ENCODE measurements around the gene NOX5.
A peak's percentile ranks its signal among the peaks of the same experiment; 100 is the strongest.

NOX5 gene

DNA sequence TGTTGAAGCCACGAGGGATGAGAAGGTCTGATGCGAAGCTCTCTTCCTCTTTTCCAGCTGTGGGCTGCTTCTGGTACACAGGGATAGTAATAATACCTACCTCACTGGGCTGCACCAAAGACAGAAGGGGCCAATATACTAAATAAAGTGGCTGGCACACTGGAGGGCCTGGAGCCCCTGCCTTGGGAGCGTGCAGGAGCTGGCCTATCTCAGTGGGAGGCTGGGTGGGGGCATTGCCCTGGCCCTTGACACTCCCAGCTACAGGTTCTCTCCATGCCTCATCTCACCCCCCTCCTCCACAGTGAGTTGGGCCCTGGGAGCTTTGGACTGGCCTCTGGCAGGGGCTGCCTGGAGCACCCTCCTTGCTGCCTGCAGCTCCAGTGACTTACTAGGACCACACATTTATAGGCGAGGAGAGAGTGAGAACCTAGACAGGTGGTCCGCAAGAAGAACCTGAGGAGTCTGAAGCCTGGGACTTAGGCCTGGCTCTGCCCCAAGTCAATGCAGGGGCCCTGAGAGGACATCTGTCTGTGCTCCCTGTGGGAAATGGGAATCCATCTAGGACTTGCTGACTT is 1.6 kb downstream of the NOX5 start:
- DNase-seq (ENCODE audit: low spot score in 2 of 2) = no peak
- in situ Hi-C loops (cut with MboI; ENCODE audit: low sequenced_read_pairs) = no loop called here

DNA sequence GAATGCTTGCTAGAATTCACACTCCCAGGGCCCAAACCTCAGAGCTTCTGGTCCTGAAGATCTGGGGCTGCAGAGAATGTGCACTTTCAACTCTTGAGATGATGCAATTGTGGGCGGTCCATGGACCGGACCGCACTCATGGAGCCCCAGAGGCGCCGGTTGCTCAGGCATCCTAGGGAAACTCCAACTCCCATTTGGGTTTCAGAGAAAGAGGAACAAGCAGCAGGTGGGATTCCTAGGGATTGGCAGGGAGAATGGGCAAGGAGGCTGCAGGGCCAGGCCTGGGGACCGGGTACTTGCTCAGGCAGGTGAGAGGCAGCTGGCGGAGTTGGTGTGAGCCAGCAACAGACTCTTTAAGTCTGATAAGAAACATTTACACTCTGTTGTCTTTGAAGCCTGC is 3.5 kb downstream of the NOX5 start:
- in situ Hi-C loops (cut with MboI; ENCODE audit: low sequenced_read_pairs) = no loop called here
- Histone ChIP-seq H3K27me3 (ENCODE audit: low read depth) (no peaks in the 10 kb centered on the region; the same call in 1 of the 2 replicates), H3K36me3 (replicated peaks) (no peaks in the 10 kb centered on the region), H3K4me3 (no peak overlapping the region), H3K9me3 (no peaks in the 10 kb centered on the region), H3K4me1 (no peaks in the 10 kb centered on the region)
- no peak for DNase-seq (ENCODE audit: low spot score in 2 of 2)

More for the DNA sequence above, 1.6 kb downstream of the NOX5 start:
- Histone ChIP-seq H3K27me3 (ENCODE audit: low read depth) (no peaks in the 10 kb centered on the region), H3K4me1 (no peaks in the 10 kb centered on the region), H3K4me3 (no peak overlapping the region), H3K9me3 (no peaks in the 10 kb centered on the region), H3K36me3 (replicated peaks) (no peaks in the 10 kb centered on the region)

DNA sequence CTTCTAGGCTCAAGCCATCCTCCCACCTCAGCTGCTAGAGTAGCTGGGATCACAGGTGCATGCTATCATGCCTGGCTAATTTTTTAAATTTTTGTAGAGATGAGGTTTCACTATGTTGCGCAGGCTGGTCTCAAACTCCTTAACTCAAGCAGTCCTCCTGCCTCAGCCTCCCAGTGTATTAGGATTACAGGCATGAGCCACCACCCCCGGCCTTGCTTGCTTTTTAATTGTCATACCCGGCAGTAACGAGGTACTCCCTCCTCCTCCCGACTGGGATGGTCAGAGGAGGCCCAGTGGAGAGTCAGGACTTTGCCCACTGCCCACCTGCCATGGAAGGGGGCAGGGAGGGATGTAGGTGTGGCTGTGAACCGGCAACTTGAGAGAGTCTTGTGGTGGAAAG is 4.5 kb downstream of the NOX5 start:
- Histone ChIP-seq H3K36me3 (replicated peaks) (no peaks in the 10 kb centered on the region), H3K27me3 (ENCODE audit: low read depth) (no peaks in the 10 kb centered on the region; the same call in 1 of the 2 replicates), H3K9me3 (no peaks in the 10 kb centered on the region), H3K4me1 (no peaks in the 10 kb centered on the region), H3K4me3 (no peak overlapping the region)
- no peak for DNase-seq (ENCODE audit: low spot score in 2 of 2)
- in situ Hi-C loops (cut with MboI; ENCODE audit: low sequenced_read_pairs) = no loop called here

DNA sequence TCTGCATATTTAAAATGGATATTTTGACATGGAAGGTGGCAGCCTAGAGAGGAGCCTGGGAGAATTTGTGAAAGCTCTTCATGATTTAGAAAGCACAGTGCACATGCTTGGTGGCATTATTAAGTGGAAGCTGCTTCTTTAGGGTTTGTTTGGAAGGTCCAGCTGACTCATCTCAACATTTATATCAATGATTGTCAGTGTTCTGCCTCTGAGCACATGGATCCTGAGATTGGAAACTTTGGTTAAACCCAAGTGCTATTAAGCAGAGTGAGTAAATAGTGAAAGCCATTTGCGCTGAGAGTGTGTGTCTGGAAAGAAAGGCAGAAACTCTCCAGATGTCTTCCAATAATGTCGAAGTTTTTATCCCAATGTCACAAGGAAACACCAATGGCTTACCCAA is 7.4 kb downstream of the NOX5 start:
- Histone ChIP-seq H3K27me3 (ENCODE audit: low read depth) (no peaks in the 10 kb centered on the region; the same call in 1 of the 2 replicates), H3K4me1 (no peaks in the 10 kb centered on the region), H3K9me3 (no peaks in the 10 kb centered on the region), H3K36me3 (replicated peaks) (no peaks in the 10 kb centered on the region), H3K4me3 (no peak overlapping the region)
- no peak for DNase-seq (ENCODE audit: low spot score in 2 of 2)
- in situ Hi-C loops (cut with MboI; ENCODE audit: low sequenced_read_pairs) = no loop called here

DNA sequence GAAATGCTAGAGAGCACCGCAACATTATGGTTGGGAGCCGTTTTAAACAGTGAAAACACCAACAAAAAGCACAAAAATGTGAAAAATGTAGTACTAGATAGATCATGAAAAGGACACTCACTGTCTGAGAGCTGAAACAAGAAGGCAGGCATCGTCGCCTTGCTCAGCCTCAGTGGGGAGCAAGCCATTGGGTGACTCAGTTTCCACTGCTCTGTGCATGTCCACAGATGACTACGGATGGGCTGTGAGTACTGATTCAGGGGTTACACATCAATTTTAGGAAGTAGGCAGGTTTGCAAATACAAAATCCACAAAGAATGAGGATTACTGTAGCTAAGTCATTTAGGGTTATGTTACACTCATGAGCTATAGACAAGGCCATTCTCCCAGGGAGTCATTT is 10.8 kb downstream of the NOX5 start:
- no peaks in the 10 kb centered on the region; the same call in 1 of the 2 replicates for H3K27me3 ChIP-seq (ENCODE audit: low read depth)
- no peak overlapping the region for H3K4me3 ChIP-seq
- H3K9me3 ChIP-seq = no peaks in the 10 kb centered on the region
- in situ Hi-C loops (cut with MboI; ENCODE audit: low sequenced_read_pairs) = no loop called here
- no peaks in the 10 kb centered on the region for H3K4me1 ChIP-seq
- H3K36me3 ChIP-seq (replicated peaks) = no peaks in the 10 kb centered on the region
- no peak for DNase-seq (ENCODE audit: low spot score in 2 of 2)

GRCh38 chr15:69026355-69026754 is 11.9 kb downstream of the NOX5 start:
- H3K27me3 ChIP-seq (ENCODE audit: low read depth) = peaks cover 4% of the 10 kb centered on the region; the same call in 1 of the 2 replicates
- DNase-seq (ENCODE audit: low spot score in 2 of 2) = no peak
- H3K9me3 ChIP-seq = no peaks in the 10 kb centered on the region
- no peaks in the 10 kb centered on the region; the same call in 1 of the 2 replicates for H3K4me1 ChIP-seq
- no peaks in the 10 kb centered on the region for H3K36me3 ChIP-seq (replicated peaks)
- in situ Hi-C loops (cut with MboI; ENCODE audit: low sequenced_read_pairs) = no loop called here
- no peak overlapping the region for H3K4me3 ChIP-seq

- in situ Hi-C loops (cut with MboI; ENCODE audit: low sequenced_read_pairs) = no loop called here
- Histone ChIP-seq H3K36me3 (replicated peaks) (no peaks in the 10 kb centered on the region), H3K27me3 (ENCODE audit: low read depth) (peaks cover 6% of the 10 kb centered on the region; the same call in 1 of the 2 replicates)
Measured at GRCh38 chr15:69027976-69028518, 13.6 kb downstream of the NOX5 start.

GRCh38 chr15:69031013-69032001 is 16.8 kb downstream of the NOX5 start:
- H3K4me3 ChIP-seq = peak overlapping the region; percentile 32
- in situ Hi-C loops (cut with MboI; ENCODE audit: low sequenced_read_pairs) = no loop called here
- H3K9me3 ChIP-seq = no peaks in the 10 kb centered on the region
- no peaks in the 10 kb centered on the region for H3K36me3 ChIP-seq (replicated peaks)
- peak; percentile 54 to 77 for DNase-seq (ENCODE audit: low spot score in 2 of 2)
- H3K4me1 ChIP-seq = peaks cover 2% of the 10 kb centered on the region; the same call in 1 of the 2 replicates
- peaks cover 6% of the 10 kb centered on the region; the same call in 1 of the 2 replicates for H3K27me3 ChIP-seq (ENCODE audit: low read depth)

More at GRCh38 chr15:69027976-69028518, 13.6 kb downstream of the NOX5 start:
- H3K4me1 ChIP-seq = peaks cover 2% of the 10 kb centered on the region; the same call in 1 of the 2 replicates
- no peak overlapping the region for H3K4me3 ChIP-seq
- no peaks in the 10 kb centered on the region for H3K9me3 ChIP-seq
- no peak for DNase-seq (ENCODE audit: low spot score in 2 of 2)

GRCh38 chr15:69032031-69032430 is 17.5 kb downstream of the NOX5 start:
- Histone ChIP-seq H3K9me3 (no peaks in the 10 kb centered on the region), H3K27me3 (ENCODE audit: low read depth) (peaks cover 6% of the 10 kb centered on the region), H3K4me1 (peaks cover 2% of the 10 kb centered on the region; the same call in 1 of the 2 replicates), H3K36me3 (replicated peaks) (no peaks in the 10 kb centered on the region), H3K4me3 (peak overlapping the region; percentile 32)
- DNase-seq (ENCODE audit: low spot score in 2 of 2) = no peak
- in situ Hi-C loops (cut with MboI; ENCODE audit: low sequenced_read_pairs) = no loop called here

DNA sequence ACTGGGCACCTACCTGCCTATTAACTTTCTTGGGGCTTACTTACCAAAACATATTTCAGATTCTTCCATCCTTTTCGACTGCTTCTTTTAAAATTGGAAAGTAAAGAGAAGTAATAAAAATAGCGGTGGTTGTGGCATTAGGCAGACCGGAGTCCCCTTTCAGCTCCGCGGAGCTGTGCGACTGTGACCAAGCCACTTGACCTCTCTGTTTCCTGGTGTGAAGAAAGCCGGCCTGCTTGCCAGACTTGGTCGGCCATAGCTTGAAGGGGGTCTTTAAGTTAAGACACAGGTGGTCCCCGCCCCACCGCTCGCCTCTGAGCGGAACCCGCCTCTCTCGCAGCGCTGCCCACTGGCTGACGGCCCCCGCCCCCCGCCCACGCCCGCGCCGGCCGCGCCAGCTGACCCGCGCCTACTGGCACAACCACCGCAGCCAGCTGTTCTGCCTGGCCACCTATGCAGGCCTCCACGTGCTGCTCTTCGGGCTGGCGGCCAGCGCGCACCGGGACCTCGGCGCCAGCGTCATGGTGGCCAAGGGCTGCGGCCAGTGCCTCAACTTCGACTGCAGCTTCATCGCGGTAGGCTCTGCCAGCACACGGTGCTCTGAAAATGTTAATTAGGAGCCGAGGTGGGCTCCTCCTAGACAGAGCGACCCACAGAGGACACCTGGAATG is 18.3 kb downstream of the NOX5 start:
- in situ Hi-C loops (cut with MboI; ENCODE audit: low sequenced_read_pairs) = no loop called here
- Histone ChIP-seq H3K4me3 (no peak overlapping the region), H3K4me1 (peaks cover 2% of the 10 kb centered on the region; the same call in 1 of the 2 replicates)

DNA sequence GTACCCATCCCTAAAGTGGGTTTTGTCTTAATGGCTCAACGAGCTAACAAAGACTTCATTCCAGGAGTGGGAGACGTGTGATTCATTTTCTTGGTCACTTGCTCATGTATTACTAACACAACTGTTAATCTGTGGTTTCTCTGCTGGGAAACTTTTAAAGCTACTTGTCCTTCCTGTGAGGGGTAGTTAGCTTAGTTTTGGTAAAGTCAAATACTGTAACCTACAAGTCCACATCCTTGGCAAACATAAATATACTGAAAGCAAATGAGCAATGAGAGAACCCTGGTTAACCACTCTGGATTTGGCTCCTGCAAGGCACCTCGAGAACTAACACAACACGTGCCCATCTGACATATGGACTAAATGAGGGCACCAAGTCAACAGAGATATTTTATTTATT is 19.9 kb downstream of the NOX5 start:
- peaks cover 6% of the 10 kb centered on the region for H3K27me3 ChIP-seq (ENCODE audit: low read depth)
- in situ Hi-C loops (cut with MboI; ENCODE audit: low sequenced_read_pairs) = no loop called here
- no peaks in the 10 kb centered on the region for H3K36me3 ChIP-seq (replicated peaks)
- no peaks in the 10 kb centered on the region for H3K9me3 ChIP-seq
- peak in 1 of 2 experiments; percentile 3 for DNase-seq (ENCODE audit: low spot score in 2 of 2)
- no peak overlapping the region for H3K4me3 ChIP-seq
- H3K4me1 ChIP-seq = peaks cover 2% of the 10 kb centered on the region; the same call in 1 of the 2 replicates

More for the DNA sequence above, 18.3 kb downstream of the NOX5 start:
- Histone ChIP-seq H3K36me3 (replicated peaks) (no peaks in the 10 kb centered on the region), H3K27me3 (ENCODE audit: low read depth) (peaks cover 6% of the 10 kb centered on the region), H3K9me3 (no peaks in the 10 kb centered on the region)
- DNase-seq (ENCODE audit: low spot score in 2 of 2) = no peak

GRCh38 chr15:69035205-69035917 is 20.9 kb downstream of the NOX5 start:
- Histone ChIP-seq H3K27me3 (ENCODE audit: low read depth) (peaks cover 6% of the 10 kb centered on the region), H3K36me3 (replicated peaks) (no peaks in the 10 kb centered on the region), H3K4me3 (no peak overlapping the region), H3K4me1 (peaks cover 2% of the 10 kb centered on the region; the same call in 1 of the 2 replicates), H3K9me3 (no peaks in the 10 kb centered on the region)
- in situ Hi-C loops (cut with MboI; ENCODE audit: low sequenced_read_pairs) = no loop called here
- DNase-seq (ENCODE audit: low spot score in 2 of 2) = peak in 1 of 2 experiments; percentile 63

GRCh38 chr15:69035918-69036258 is 21.4 kb downstream of the NOX5 start:
- in situ Hi-C loops (cut with MboI; ENCODE audit: low sequenced_read_pairs) = no loop called here

More at GRCh38 chr15:69035918-69036258, 21.4 kb downstream of the NOX5 start:
- Histone ChIP-seq H3K27me3 (ENCODE audit: low read depth) (peaks cover 6% of the 10 kb centered on the region), H3K36me3 (replicated peaks) (no peaks in the 10 kb centered on the region), H3K4me1 (peaks cover 2% of the 10 kb centered on the region; the same call in 1 of the 2 replicates), H3K9me3 (no peaks in the 10 kb centered on the region), H3K4me3 (no peak overlapping the region)
- DNase-seq (ENCODE audit: low spot score in 2 of 2) = no peak

All from HAP-1 (cell line).